ENCODE results near the gene HEATR3.
"Not testable (repeated sequence)": the region's sequence is repeated elsewhere in the genome, so short reads cannot be mapped to it uniquely, and the experiment has no call there.

Gene HEATR3

DNA sequence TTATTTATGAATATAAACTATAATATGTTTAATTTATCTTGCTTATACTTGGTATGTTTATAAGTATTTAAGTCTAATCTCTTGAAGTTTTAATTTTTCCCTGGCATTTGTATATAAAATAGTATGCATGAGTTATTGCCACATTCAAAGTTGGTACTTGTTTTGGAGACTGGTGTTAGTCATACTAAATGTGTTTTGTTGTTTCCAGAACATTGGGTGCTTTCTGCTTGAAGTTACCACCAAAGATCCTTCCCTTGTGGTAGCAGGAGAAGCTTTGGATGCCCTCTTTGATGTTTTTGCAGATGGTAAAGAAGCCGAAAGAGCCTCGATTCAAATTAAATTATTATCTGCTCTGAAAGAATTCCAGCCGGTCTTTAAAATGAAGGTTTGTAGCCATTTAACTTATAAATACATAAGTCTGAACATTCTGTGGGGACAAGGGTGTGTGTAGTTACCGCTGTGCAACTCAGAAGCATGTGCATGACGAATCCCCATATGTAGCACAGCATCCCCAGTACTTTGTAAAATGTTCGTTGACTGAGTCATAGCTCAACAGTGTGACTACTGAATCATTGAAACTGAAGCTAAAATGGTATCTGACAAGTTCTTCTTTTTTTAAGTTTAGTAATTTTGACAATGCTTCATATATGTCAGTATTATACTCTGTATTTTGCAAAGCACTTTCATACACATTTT is 36.4 kb downstream of the HEATR3 start:
- DNase-seq (ENCODE audit: low read depth in 2 of 2): no peak

- no peak for DNase-seq (ENCODE audit: low read depth in 2 of 2)
Measured at GRCh38 chr16:50103764-50104163, 38.0 kb downstream of the HEATR3 start.

GRCh38 chr16:50114357-50115129 is 48.8 kb downstream of the HEATR3 start:
- no peak for DNase-seq (ENCODE audit: low read depth in 2 of 2)

GRCh38 chr16:50120711-50121110 is 54.9 kb downstream of the HEATR3 start:
- no peak for DNase-seq (ENCODE audit: low read depth in 2 of 2)

GRCh38 chr16:50121278-50121677 is 55.5 kb downstream of the HEATR3 start:
- no peak for DNase-seq (ENCODE audit: low read depth in 2 of 2)

GRCh38 chr16:50121721-50122445 is 56.1 kb downstream of the HEATR3 start:
- no peak for DNase-seq (ENCODE audit: low read depth in 2 of 2)

DNA sequence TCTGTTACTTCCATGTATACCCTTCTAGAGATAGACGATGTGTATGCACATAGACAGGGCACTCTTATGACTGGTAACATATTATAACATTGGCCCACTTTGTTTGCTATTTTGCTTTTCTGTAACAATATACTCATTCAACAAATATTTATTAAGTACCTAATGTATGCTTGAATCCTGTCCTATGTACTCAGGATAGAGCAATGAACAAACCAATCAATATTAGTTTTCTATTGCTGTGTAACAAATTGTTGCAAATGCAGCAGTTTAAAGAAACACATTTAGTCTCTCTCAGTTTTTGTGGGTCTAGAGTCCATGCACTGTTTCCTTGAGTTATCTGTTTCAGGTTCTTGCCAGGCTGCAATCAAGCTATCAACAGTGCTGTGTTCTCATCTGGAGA is 57.6 kb downstream of the HEATR3 start:
- DNase-seq (ENCODE audit: low read depth in 2 of 2): no peak

DNA sequence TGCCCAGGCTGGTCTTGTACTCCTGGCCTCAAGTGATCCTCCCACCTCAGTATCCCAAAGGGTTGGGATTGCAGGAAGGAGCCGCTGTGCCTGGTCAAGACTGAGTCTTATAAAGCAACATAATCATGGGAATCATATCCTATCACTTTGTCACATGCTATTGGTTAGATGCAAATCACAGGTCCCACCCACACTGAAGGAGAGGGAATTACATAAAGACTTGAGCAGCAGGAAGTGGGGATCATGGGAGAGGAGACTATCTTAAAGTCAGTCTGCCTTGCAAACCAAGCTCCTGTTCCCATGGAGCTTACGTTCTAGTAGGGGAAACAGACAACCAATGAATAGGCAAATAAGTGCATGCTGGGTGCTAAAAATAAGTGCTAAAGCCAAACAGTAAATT is 59.0 kb downstream of the HEATR3 start:
- DNase-seq (ENCODE audit: low read depth in 2 of 2): no peak

GRCh38 chr16:50126183-50126582 is 60.4 kb downstream of the HEATR3 start:
- no peak for DNase-seq (ENCODE audit: low read depth in 2 of 2)

- not testable (repeated sequence) for DNase-seq (ENCODE audit: low read depth in 2 of 2)
Measured at GRCh38 chr16:50132571-50132970, 66.8 kb downstream of the HEATR3 start.

GRCh38 chr16:50133214-50133613 is 67.4 kb downstream of the HEATR3 start:
- no peak for DNase-seq (ENCODE audit: low read depth in 2 of 2)

DNA sequence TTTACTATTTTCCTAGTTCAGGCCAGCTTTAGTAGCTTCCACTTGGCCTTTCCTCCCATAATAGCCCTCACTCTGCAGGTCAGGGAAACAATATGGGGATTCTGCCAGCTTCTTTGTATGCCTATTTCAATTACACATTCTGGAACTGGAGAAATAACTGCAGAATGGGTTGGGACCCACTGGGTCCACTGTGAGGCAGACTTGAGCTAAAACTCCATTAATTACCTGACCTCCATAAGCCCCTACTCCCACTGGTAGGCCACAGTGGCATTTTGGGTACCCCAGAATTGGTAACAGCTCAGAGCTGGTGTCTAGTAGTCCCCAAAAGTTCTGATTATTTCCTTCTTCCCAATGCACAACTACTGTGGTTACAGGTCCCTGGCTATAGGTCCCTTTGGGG is 70.6 kb downstream of the HEATR3 start:
- DNase-seq (ENCODE audit: low read depth in 2 of 2): no peak

- DNase-seq (ENCODE audit: low read depth in 2 of 2): no peak
Measured at GRCh38 chr16:50137268-50137667, 71.5 kb downstream of the HEATR3 start.

GRCh38 chr16:50139580-50139979 is 73.8 kb downstream of the HEATR3 start:
- DNase-seq (ENCODE audit: low read depth in 2 of 2): no peak

DNA sequence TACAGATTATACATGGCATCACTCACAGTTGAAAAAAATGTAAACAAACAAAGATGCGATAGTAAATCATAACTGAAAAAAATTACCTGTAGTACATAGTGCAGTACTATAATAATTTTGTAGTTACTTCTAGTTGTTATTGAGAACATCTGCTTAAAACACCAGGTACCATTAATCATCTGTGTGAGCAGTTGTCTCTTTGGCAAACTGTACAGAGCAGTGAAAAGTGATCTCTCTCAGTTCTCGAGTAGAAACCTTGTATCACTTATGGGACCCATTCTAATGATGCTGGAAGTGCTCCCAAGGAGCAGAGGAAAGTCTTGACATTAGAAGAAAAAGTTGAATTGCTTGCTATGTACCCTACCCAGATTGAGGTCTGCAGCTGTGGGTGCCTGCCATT is 78.4 kb downstream of the HEATR3 start:
- DNase-seq (ENCODE audit: low read depth in 2 of 2): no peak

DNA sequence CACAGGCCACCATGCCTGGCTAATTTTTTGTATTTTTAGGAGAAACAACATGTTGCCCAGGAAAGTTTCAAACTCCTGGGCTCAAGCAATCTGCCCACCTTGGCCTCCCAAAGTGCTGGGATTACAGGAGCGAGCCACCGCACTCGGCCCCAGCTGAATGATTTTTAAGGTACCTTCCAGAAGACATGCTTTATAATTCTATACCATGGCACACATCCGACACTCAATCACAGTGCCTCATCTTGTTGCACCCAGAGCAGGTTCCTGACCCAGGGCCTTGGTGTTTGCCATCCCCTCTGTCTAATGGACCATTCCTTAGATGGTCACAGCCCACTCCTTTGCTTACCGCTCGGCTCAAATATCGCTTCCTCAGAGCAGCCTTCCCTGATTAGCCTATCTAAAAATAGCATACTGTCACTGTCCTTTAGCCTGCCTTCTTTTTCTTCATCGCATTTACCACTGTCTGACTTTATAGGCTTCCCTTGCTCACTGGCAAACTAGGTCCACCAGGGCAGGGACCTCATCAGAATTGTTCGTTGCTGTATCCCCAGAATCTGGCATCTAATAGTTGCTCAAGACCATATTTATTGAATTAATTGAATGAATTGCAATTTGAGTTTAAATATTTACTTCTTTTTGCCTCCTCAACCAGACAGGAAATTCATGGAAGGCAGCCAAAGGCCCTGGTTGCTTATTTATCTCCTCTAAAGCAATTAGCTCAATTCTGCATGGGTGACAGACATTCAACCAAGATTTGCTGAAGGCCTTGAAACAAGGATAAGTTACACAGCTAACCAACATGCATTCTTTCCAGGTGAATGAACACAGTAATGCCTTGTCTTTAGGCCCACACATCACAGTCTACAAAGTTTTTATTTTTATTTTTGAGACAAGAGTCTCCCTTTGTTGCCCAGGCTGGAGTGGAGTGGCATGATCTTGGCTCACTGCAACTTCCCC is 81.0 kb downstream of the HEATR3 start:
- DNase-seq (ENCODE audit: low read depth in 2 of 2): no peak

GRCh38 chr16:50151322-50151721 is 85.6 kb downstream of the HEATR3 start:
- no peak for DNase-seq (ENCODE audit: low read depth in 2 of 2)

DNA sequence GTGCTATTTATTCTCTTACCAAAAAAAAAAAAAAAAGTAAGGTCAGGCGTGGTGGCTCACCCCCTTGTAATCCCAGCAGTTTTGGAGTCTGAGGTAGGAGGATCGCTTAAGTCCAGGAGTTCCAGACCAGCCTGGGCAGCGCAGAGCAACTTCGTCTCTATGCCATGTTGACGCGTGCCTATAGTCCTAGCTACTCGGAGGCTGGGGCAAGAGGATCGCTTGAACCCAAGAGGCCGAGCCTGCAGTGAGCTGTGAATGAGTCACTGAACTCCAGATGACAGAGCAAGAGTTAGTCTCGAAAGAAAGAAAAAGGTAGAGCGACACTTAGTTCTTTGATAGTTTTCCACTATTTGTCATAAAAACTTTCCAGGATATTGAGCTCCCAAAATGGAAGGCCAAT is 86.0 kb downstream of the HEATR3 start:
- no peak for DNase-seq (ENCODE audit: low read depth in 2 of 2)

GRCh38 chr16:50152351-50152806 is 86.6 kb downstream of the HEATR3 start:
- peak in 1 of 2 donors; percentile 33 for DNase-seq (ENCODE audit: low read depth in 2 of 2)

- peak; percentile 77 to 80 for DNase-seq (ENCODE audit: low read depth in 2 of 2)
Measured at GRCh38 chr16:50152807-50153595, 87.2 kb downstream of the HEATR3 start, which contains the start of gene TENT4B. TENT4B (plus strand) TSS chr16:50153306; CDS start chr16:50153622, 316 bp downstream.

Data from stimulated activated CD4-positive, alpha-beta T cell treated with anti-CD3 and anti-CD28 coated beads, Interleukin-1b, Interleukin-23, amount 100 ng/mL, for 1 hour (primary cell).